HG03558 (cell line): ENCODE results near the gene C1orf116.

Source experiments
- ATAC-seq: cut with Tn5 transposase; IDR thresholded peaks from one replicate; pipeline ENCODE4 v1.9.1; 2021; ENCODE audit warnings: moderate number of reproducible peaks; ENCODE audit not compliant: unreplicated experiment; ENCODE audit errors: extremely low read depth

Gene C1orf116

DNA sequence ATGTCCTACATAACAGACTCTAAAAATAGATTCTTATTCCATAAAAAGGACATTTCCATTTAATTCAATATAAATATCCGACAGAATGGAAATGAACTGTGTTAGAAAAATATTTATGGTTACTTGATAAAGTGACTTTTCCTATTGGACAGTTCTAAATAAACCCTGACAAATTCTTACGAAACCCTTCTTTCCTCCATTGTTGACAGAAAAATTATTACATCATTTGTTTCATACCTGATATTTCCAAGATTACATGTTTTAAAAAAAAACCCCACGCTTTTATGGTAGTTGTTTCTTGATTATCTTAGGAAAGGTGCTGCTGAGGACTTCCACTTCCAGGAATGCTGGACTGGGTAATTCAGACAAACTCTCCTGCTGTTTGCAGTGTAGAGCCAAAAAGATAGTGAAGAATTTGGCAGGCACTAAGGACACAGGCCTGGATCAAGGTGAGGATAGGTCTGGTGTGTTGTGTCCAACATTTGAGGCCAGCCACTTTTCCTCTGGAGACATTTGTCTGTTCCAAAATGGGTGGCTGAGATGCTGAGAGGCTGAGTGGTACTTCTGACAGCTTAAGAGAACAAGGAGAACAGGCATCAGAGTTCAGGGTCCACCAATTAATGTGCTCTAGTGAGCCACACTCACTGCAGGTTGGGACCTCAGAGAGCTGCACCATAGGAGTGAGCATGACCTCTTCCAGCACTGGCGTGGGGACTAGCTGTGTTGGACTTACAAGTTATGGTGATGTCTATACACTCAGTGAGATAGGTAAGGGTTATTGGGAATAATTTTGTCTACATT is 7.0 kb upstream of the C1orf116 start:
- no peak for ATAC-seq

DNA sequence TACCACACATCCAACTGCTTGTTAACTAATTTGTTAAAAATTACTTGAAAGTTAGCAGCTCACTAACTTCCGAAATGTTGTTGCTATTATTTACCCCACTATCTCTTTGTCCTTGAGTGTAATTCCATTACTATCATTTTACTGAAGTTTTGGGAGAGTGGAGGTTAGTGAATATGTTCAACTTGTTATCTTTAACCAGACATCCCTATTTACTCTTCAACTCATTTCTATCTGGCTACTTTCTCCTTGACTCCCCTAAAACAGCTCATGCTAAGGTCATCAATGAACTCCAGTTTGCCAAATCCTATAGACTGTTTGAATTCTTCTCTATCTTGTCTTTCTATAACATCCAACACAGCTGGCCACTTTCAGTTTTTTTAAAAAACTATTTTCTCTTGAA is 4.3 kb upstream of the C1orf116 start:
- ATAC-seq: no peak

GRCh38 chr1:207035877-207036551 is 3.5 kb upstream of the C1orf116 start:
- no peak for ATAC-seq

DNA sequence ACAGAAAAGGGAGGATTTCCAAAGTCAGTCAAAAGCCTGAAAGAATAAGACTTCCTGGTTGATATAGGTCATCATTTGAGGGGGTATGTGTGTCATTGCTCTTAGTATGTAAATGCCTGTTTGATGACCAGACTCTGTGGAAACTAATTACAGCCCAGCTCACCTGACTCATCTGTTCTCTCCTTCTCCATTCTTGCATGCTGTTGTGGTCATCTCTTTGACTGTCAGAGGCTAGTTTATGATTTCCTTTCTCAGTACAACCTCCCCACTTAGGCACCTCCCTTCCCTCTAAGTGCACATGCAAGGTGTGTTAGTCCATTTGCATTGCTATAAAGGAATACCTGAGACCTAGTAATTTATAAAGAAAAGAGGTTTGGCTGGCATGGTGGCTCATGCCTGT is 2.4 kb upstream of the C1orf116 start:
- no peak for ATAC-seq

GRCh38 chr1:207034208-207034607 is 1.7 kb upstream of the C1orf116 start:
- ATAC-seq: no peak

DNA sequence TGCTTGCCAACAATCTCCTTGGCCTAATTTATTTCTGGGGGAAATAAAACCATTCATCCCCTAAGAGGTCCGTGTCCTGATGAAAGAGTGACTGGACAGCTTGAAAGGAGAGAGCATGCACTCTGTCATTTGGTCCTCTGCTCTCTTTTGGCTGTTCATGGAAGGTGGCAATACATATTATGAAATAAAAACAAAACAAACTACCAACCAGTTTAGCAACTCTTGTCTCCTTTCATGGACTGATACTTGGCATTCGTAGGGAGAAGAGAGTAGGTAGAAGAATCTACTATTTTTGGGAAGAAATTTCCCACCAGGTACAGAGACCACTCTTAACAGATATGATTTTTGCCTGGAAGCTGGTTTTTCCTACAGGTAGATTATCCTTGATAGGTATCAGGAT is 746 bp upstream of the C1orf116 start:
- ATAC-seq: no peak

DNA sequence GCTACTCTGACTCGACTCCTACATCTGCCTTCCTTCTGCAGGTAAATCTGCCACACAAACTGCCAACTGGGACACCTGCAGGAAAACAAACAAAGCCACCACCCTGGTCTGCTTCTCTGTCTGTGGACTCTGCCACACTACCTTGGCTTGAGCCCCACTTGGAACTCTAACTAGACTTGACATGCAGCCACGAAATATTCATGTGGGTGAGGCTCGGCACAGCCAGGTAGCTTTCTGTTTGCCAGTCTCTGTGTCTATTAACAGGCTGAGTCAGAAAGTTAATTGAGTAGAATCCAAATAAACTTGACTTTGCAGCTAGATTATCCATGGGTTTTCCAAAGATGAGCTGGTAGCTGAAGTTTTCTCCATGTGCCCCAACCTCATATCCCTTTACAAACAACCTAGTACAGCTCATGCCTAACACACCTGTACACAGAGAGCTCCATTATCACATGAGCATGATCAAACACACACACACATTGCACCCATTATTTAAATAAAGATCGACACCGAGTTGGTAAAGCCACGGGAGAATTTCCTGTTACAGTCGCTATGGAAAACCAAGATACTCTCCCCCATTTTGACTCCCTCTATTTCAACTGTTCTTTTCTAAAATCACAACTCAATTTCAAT is 808 bp downstream of the C1orf116 start:
- ATAC-seq: no peak

GRCh38 chr1:207031016-207031415 is 1.5 kb downstream of the C1orf116 start:
- no peak for ATAC-seq

GRCh38 chr1:207030522-207031009 is 2.0 kb downstream of the C1orf116 start:
- no peak for ATAC-seq

- ATAC-seq: no peak
Measured at GRCh38 chr1:207029701-207030521, 2.6 kb downstream of the C1orf116 start.

DNA sequence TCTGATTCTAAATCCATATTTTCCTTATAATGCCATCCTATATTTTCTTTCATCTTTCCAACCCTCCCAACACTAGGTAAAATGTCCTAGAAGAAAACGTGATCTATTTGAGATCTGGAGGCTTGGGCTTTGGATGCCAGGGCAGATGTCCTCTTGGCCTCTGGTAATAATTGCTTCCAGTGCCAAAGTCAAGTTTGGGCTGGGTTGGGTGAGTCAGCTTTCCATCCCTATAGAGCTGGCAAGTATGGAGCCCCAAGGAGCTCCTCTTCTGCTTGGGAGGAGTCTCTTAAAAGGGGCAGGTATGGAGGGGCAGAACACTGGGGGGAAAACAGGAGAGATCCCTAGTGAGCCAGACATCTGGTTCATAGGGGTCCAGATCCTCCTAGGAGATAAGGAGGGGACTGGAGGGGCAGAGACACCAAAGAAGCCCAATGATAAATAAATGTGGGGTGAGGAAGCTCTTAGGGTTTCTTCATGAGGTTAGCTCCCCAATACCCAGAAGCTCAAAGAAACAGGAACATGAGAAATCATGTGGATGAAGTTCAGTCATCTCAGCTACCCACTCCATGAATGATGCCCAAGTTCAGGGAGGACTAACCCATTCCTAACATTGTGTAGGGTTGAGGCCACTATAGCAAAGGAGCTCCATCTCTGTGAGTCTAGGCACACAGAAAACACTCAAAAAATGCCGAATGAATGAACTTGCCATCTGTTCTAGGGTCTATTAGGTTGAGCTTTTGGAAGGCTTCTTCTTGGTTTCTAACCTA is 3.5 kb downstream of the C1orf116 start:
- ATAC-seq: no peak

GRCh38 chr1:207027921-207028320 is 4.6 kb downstream of the C1orf116 start:
- ATAC-seq: no peak

- no peak for ATAC-seq
Measured at GRCh38 chr1:207027206-207027777, 5.3 kb downstream of the C1orf116 start.

- ATAC-seq: no peak
Measured at GRCh38 chr1:207026104-207026534, 6.4 kb downstream of the C1orf116 start.

DNA sequence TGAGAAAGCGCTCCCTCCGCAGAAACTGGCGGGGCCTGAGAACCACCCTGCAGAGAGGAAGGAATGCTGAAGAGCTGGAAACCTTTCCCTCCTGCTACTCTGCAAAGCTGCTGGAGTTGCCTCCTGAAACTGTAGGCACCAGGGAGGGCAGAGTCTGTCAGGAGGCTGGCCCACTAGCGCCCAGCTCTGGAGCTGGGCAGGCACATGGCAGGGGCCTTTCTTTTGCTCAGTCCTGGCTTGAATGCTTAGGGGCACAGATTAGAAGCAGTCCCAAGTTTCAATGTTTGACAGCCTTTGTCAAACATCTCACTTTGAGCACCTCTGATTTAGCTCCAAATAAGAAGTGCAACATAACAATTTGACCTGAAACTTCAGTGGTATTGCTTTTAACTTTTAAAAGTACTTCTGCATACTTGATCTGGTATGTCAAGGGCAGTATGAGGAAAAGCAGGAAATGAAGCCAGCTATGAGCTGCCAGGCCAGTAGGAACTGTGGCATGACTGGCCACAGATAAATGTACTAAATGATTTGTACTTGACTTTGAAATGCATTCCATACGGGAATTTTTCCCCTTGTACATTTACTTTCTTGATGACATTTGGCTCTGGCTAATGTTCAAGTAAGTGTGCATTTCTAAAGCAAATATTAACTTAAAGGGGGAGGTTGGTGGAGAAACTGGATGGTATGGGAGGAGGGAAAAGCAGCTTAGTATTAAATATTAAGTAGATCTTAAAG is 7.2 kb downstream of the C1orf116 start:
- ATAC-seq: no peak

GRCh38 chr1:207024202-207025145 is 8.1 kb downstream of the C1orf116 start:
- no peak for ATAC-seq

GRCh38 chr1:207022996-207023679 is 9.4 kb downstream of the C1orf116 start:
- no peak for ATAC-seq
